ENCODE measurements around the gene ABCC4.
A peak's percentile ranks its signal among the peaks of the same experiment; 100 is the strongest.

Gene ABCC4

GRCh38 chr13:95301183-95301967 lies at the start of gene ABCC4:
Gene ABCC4, minus strand, starts transcription at chr13:95301451. Its CDS starts 137 bp downstream, at chr13:95301314.
- peak in 10 of 14 donors; percentile 17 to 74 (median 30) for DNase-seq

- no peak for DNase-seq
Observed at GRCh38 chr13:95349267-95349666, 48.0 kb upstream of the ABCC4 start.

DNA sequence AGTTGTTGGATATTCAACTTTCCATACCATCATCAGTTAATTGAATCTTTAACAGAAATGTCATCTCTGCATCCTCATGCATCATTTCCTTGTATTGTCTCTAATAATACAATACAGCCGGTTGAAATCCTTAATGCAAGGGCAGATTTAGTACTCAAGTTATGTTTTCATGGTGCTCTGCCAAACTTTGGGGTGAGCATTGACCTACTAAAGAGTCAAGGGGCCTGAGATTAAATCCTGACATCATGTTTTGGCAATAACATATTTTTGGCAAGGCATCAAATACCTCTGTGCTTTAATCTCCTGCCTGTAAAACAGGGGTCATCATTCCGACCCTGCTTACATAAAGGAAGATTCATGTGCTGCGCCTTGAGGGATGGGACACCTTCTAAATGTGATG lies 42.7 kb upstream of the ABCC4 start:
- no peak for DNase-seq

- DNase-seq = no peak
Observed at GRCh38 chr13:95341441-95341840, 40.2 kb upstream of the ABCC4 start.

GRCh38 chr13:95338905-95339304 lies 37.7 kb upstream of the ABCC4 start:
- DNase-seq = no peak

GRCh38 chr13:95337597-95337996 lies 36.3 kb upstream of the ABCC4 start:
- no peak for DNase-seq

DNA sequence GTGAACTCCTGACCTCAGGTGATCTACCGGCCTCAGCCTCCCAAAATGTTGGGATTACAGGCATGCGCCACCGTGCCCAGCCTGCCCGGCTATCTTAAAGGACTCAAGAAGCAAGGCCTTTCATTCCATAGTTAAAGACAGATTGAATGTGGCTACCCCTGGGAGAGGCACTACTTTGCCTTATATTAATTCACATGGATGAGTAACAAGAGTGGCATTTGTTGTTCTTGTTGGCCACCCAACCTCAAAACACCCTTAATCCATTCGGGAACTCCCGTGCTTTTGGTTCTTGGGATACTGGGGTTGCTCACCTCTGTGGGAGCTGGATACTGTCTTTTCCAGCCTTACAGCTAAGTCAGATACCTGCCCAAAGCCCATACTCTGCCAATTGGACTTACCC lies 34.4 kb upstream of the ABCC4 start:
- no peak for DNase-seq

DNA sequence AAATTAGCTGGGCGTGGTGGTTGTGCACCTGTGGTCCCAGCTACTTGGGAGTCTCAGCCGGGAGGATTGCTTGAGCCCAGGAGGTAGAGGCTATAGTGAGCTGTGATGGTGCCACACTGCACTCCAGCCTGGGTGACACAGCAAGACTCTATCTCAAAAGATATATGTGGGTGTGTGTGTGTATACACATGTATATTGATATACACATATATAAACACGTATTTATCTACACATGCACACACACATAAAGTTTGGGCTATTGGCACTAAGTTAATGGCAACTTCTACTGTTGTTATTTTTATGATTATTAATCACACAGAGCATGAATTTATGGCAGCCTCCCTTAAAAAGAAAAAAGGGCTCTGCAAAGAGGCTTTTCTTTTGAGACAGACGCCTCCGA lies 27.1 kb upstream of the ABCC4 start:
- DNase-seq = no peak

- DNase-seq = no peak
Observed at GRCh38 chr13:95327190-95327589, 25.9 kb upstream of the ABCC4 start.

- DNase-seq = no peak
Observed at GRCh38 chr13:95326695-95327094, 25.4 kb upstream of the ABCC4 start.

- no peak for DNase-seq
Observed at GRCh38 chr13:95325485-95325884, 24.2 kb upstream of the ABCC4 start.

GRCh38 chr13:95323930-95324662 lies 22.8 kb upstream of the ABCC4 start:
- no peak for DNase-seq

- no peak for DNase-seq
Observed at GRCh38 chr13:95319551-95320274, 18.5 kb upstream of the ABCC4 start.

DNA sequence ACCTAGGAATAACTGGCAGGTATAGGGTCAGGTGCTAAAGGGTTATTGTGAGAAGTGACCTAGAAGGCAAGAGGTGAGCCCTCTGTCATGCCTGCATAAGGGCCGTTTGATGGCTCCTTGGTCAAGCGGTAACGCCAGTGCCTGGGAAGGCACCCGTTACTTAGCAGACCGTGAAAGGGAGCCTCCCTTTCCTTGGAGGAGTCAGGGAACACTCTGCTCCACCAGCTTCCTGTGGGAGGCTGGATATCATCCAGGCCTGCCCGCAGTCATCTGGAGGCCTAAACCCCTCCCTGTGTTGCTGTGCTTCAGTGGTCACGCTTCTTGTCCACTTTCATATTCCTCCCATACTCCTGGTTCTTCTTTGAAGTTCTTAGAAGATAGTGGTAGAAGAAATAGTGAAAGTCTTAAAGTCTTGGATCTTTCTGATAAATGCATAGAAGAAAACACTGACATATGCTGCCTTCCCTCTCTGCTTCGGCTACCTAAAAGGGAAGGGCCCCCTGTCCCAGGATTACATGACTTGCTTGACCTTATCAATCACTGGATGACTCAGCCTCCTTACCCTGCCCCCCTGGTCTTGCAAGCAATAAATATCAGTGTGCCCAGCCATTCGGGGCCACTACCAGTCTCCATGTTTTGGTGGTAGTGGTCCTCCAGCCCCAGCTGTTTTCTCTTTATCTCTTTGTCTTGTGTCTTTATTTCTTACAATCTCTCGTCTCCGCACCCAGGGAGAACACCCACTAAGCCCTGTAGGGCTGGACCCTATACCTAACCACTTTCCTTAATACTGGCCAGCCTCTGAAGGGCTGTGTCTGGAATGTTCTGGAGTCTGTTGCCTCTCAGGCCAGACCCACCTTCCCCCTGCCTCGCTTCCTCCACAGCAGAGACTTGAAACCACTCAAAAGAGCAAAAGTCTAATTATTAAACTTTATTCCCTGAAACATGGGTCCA lies 16.1 kb upstream of the ABCC4 start:
- no peak for DNase-seq

GRCh38 chr13:95315752-95316151 lies 14.5 kb upstream of the ABCC4 start:
- DNase-seq = no peak

DNA sequence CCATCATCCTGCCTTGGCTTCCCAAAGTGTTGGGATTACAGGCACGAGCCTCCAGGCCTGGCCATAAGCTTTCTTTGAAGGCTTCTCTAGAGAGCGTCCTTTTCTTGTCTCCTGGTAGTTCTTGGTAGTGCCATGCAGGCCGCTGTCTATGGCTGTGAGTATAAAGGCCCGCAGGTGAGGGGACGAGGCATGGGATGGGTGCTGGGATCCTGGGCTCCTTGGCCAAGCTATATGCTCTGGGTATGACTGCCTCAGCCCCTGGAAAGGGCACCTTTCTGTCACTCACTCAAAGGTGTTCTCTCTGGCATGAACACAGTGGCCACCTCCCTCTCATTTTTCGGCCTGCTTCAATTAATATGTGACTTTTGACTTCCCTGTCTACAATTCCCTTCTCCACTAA lies 6.3 kb upstream of the ABCC4 start:
- DNase-seq = no peak

- DNase-seq = no peak
Observed at GRCh38 chr13:95304453-95304852, 3.2 kb upstream of the ABCC4 start.

DNA sequence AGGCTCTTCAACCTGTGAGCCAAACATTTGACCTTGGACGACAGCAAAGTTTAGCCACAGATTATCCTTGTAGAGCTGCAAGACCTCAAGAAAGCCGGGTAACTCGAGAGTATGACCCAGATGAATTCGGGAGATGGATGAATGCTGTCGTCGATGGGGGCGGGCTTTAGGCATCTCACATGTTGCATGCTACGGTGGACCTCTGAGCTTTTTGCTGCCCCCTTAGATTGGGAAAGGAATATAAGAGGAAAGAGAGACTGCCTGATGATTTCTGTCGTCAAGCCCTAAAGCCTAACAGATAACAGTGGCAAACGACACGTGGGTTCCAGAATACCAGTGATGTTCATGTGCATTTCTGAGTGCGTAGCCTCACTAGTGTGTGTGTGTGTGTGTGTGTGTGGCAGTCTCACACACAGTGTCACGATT lies 730 bp upstream of the ABCC4 start:
- DNase-seq = no peak

DNA sequence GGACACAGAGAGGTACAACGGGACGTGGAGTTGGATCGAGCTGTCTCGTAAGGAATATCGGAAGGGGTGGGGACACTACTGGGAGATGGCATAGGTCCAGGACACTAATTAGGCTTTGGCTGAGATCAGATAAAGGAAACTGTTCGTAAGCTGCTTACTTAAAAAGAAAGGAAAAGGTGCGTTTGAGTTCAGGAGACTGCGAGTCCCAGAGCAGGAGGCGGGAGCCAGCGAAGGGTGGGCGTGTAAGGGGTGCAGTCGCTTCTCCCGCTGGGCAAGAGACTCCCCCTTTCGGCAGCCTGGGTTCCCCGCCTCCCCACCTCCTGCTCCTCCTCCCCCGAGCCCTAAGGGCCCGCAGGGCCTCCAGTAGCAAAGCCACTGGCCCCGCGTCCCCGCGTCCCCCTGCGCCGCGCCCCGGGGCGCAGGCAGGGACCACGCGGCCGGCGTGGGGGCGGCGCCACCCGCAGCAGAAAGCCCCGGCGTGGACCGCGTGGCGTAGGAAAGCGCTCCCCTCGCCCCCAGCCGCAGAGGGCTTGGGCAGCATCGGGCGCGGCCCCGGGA lies 547 bp downstream of the ABCC4 start:
- peak in 5 of 14 donors; percentile 31 to 57 (median 42) for DNase-seq

DNA sequence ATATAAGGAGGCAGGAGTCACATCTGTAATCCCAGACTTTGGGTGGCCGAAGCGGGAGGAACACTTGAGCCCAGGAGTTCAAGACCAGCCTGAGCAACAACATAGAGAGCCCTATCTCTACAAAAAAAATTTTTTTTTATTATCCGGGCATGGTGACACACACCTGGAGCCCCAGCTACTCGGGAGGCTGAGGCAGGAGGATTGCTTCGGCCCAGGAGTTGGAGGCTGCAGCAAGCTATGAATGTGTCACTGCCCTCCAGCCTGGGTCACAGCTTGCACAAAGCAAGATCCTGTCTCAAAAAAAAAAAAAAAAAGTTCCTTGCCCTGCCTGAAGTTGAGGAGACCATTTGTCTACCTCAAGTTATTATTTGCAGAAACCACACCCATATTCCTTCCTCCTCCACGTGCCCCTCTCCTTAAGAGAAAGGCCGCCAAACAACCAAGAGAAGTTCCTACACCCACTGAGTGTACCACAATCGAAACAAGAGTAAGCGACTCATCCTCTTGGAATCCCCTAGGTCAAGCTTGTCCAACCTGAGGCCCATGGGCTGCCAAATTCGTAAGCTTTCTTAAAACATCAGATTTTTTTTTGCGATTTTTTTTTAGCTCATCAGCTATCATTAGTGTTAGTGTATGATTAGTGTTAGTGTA lies 2.2 kb downstream of the ABCC4 start:
- DNase-seq = no peak

Measured in C1 segment of cervical spinal cord (tissue), 14 donors.